MM.1S (cell line): ENCODE measurements around the gene GASK1A.

Experiments used
- DNase-seq: peaks from one replicate; pipeline ENCODE4 v3.0.0-alpha.2; 2015
- H2AFZ ChIP-seq: fragments of 300-600 bp; sonication (generic); 2 replicates; pipeline ENCODE4 v1.6.0; 2016; ENCODE audit warnings: antibody characterized with exemption, low read length
- H3F3A ChIP-seq: fragments of 300-600 bp; sonication (generic); 2 replicates; pipeline ENCODE4 v1.6.1; 2016; ENCODE audit warnings: mild to moderate bottlenecking, antibody characterized with exemption, low read length, moderate library complexity, mixed read lengths; ENCODE audit not compliant: insufficient read depth
- H3K27ac ChIP-seq: fragments of 300-600 bp; sonication (generic); 2 replicates; pipeline ENCODE4 v1.5.1; 2016; ENCODE audit warnings: mild to moderate bottlenecking, low read length
- H3K27me3 ChIP-seq: fragments of 300-600 bp; sonication (generic); replicated peaks from 2 replicates; pipeline ENCODE4 v1.6.0; 2016; ENCODE audit warnings: low read length; ENCODE audit not compliant: insufficient read depth
- H3K36me3 ChIP-seq: fragments of 300-600 bp; sonication (generic); replicated peaks from 2 replicates; pipeline ENCODE4 v1.6.1; 2016; ENCODE audit warnings: mild to moderate bottlenecking, low read length, mixed read lengths; ENCODE audit not compliant: insufficient read depth
- H3K4me1 ChIP-seq: fragments of 300-600 bp; sonication (generic); 2 replicates; pipeline ENCODE4 v1.6.1; 2016; ENCODE audit warnings: low read length, mixed read lengths
- H3K4me2 ChIP-seq: fragments of 300-600 bp; sonication (generic); 2 replicates; pipeline ENCODE4 v1.6.0; 2016; ENCODE audit warnings: low read depth, low read length
- H3K4me3 ChIP-seq: fragments of 300-600 bp; sonication (generic); 2 replicates; pipeline ENCODE4 v1.5.1; 2016; ENCODE audit warnings: low read length, mixed read lengths
- H3K79me2 ChIP-seq: fragments of 300-600 bp; sonication (generic); 2 replicates; pipeline ENCODE4 v1.6.1; 2016; ENCODE audit warnings: mixed run types, low read length, mixed read lengths
- H3K9ac ChIP-seq: fragments of 300-600 bp; sonication (generic); 2 replicates; pipeline ENCODE4 v1.6.1; 2016; ENCODE audit warnings: low read length, mixed read lengths
- H3K9me2 ChIP-seq: fragments of 300-600 bp; sonication (generic); replicated peaks from 2 replicates; pipeline ENCODE4 v1.6.1; 2016; ENCODE audit warnings: mild to moderate bottlenecking, low read length, mixed read lengths; ENCODE audit not compliant: insufficient read depth
- H3K9me3 ChIP-seq: fragments of 300-600 bp; sonication (generic); replicated peaks from 2 replicates; pipeline ENCODE4 v1.6.1; 2016; ENCODE audit warnings: mild to moderate bottlenecking, low read length, mixed read lengths; ENCODE audit not compliant: insufficient read depth
- H4K20me1 ChIP-seq: fragments of 300-600 bp; sonication (generic); 2 replicates; pipeline ENCODE4 v1.6.1; 2016; ENCODE audit warnings: mild to moderate bottlenecking, low read length, moderate library complexity, mixed read lengths; ENCODE audit not compliant: insufficient read depth
- CTCF ChIP-seq: fragments of 300-600 bp; sonication (generic); IDR thresholded peaks from 2 replicates; pipeline ENCODE4 v1.5.1; 2016; ENCODE audit warnings: antibody characterized with exemption, low read length, mixed read lengths
- EZH2 ChIP-seq: fragments of 300-600 bp; sonication (generic); optimal IDR thresholded peaks from 2 replicates; pipeline ENCODE3; 2017; ENCODE audit warnings: low read depth, mild to moderate bottlenecking, antibody characterized with exemption, low read length, mixed read lengths
- EZH2phosphoT487 ChIP-seq: fragments of 300-600 bp; sonication (generic); IDR thresholded peaks from 2 replicates; pipeline ENCODE4 v1.6.1; 2018; ENCODE audit warnings: antibody characterized with exemption, low read length

Gene GASK1A

GRCh38 chr3:43073836-43074220 is 94.7 kb downstream of the GASK1A start:
- Histone ChIP-seq H3K4me1 (no peaks in the 10 kb centered on the region), H3K4me2 (no peak overlapping the region), H3K4me3 (no peak overlapping the region), H3K79me2 (no peaks in the 10 kb centered on the region), H3K27ac (no peak overlapping the region), H3K9me3 (no peaks in the 10 kb centered on the region), H3K27me3 (no peaks in the 10 kb centered on the region), H3K36me3 (no peaks in the 10 kb centered on the region), H3K9ac (no peak overlapping the region), H3K9me2 (no peaks in the 10 kb centered on the region), H3F3A (no peaks in the 10 kb centered on the region), H2AFZ (no peak overlapping the region), H4K20me1 (no peaks in the 10 kb centered on the region)
- DNase-seq, result no peak
- no peak for TF ChIP-seq EZH2
- no peak for TF ChIP-seq CTCF

- TF ChIP-seq EZH2 (no peak), EZH2phosphoT487 (no peak), CTCF (no peak)
- Histone ChIP-seq H3K27ac (no peak overlapping the region), H3K9me3 (no peaks in the 10 kb centered on the region), H3K27me3 (no peaks in the 10 kb centered on the region), H3K79me2 (no peaks in the 10 kb centered on the region), H3K4me1 (no peaks in the 10 kb centered on the region), H4K20me1 (no peaks in the 10 kb centered on the region), H3K9ac (no peak overlapping the region), H3K4me2 (no peak overlapping the region), H3K4me3 (no peak overlapping the region), H3K9me2 (no peaks in the 10 kb centered on the region), H3F3A (no peaks in the 10 kb centered on the region), H3K36me3 (no peaks in the 10 kb centered on the region), H2AFZ (no peak overlapping the region)
- DNase-seq, result no peak
Measured at GRCh38 chr3:43074482-43074881, 95.4 kb downstream of the GASK1A start.

- Histone ChIP-seq H3K4me2 (no peak overlapping the region), H3K9me2 (no peaks in the 10 kb centered on the region), H3K9ac (no peak overlapping the region), H3K79me2 (no peaks in the 10 kb centered on the region), H3K36me3 (no peaks in the 10 kb centered on the region), H3K27me3 (no peaks in the 10 kb centered on the region), H4K20me1 (no peaks in the 10 kb centered on the region), H3K9me3 (no peaks in the 10 kb centered on the region), H3K4me1 (no peaks in the 10 kb centered on the region), H3K27ac (no peak overlapping the region), H3F3A (no peaks in the 10 kb centered on the region), H3K4me3 (no peak overlapping the region), H2AFZ (no peak overlapping the region)
- TF ChIP-seq EZH2phosphoT487 (no peak), CTCF (no peak), EZH2 (no peak)
- DNase-seq, result no peak
Measured at GRCh38 chr3:43074901-43075689, 96.0 kb downstream of the GASK1A start.
